ENCODE measurements around the gene C18orf63.

C18orf63 gene

GRCh38 chr18:74274700-74275099 lies 40.9 kb upstream of the C18orf63 start:
- no peak overlapping the region for H3K4me3 ChIP-seq (replicated peaks in 1 of 2; ENCODE audit: low read depth in 2 of 2, low read length in 2 of 2)
- no peak for TF ChIP-seq CTCF (IDR thresholded peaks at IDR 0.05; ENCODE audit: low read depth, low read length)
- DNase-seq (ENCODE audit: low read depth in 2 of 2) = no peak

- TF ChIP-seq CTCF (IDR thresholded peaks at IDR 0.05; ENCODE audit: low read depth, low read length) = no peak
- H3K4me3 ChIP-seq (replicated peaks in 1 of 2; ENCODE audit: low read depth in 2 of 2, low read length in 2 of 2) = no peak overlapping the region
- no peak for DNase-seq (ENCODE audit: low read depth in 2 of 2)
Measured at GRCh38 chr18:74275736-74276135, 39.9 kb upstream of the C18orf63 start.

- H3K4me3 ChIP-seq (replicated peaks in 1 of 2; ENCODE audit: low read depth in 2 of 2, low read length in 2 of 2) = no peak overlapping the region
- DNase-seq (ENCODE audit: low read depth in 2 of 2) = no peak
- TF ChIP-seq CTCF (IDR thresholded peaks at IDR 0.05; ENCODE audit: low read depth, low read length) = no peak
Measured at GRCh38 chr18:74276609-74277008, 39.0 kb upstream of the C18orf63 start.

- H3K4me3 ChIP-seq (replicated peaks in 1 of 2; ENCODE audit: low read depth in 2 of 2, low read length in 2 of 2) = no peak overlapping the region
- TF ChIP-seq CTCF (IDR thresholded peaks at IDR 0.05; ENCODE audit: low read depth, low read length) = no peak
- no peak for DNase-seq (ENCODE audit: low read depth in 2 of 2)
Measured at GRCh38 chr18:74277296-74277695, 38.3 kb upstream of the C18orf63 start.

- no peak for TF ChIP-seq CTCF (IDR thresholded peaks at IDR 0.05; ENCODE audit: low read depth, low read length)
- no peak overlapping the region for H3K4me3 ChIP-seq (replicated peaks in 1 of 2; ENCODE audit: low read depth in 2 of 2, low read length in 2 of 2)
- DNase-seq (ENCODE audit: low read depth in 2 of 2) = no peak
Measured at GRCh38 chr18:74278058-74278457, 37.6 kb upstream of the C18orf63 start.

- no peak for TF ChIP-seq CTCF (IDR thresholded peaks at IDR 0.05; ENCODE audit: low read depth, low read length)
- H3K4me3 ChIP-seq (replicated peaks in 1 of 2; ENCODE audit: low read depth in 2 of 2, low read length in 2 of 2) = no peak overlapping the region
- DNase-seq (ENCODE audit: low read depth in 2 of 2) = no peak
Measured at GRCh38 chr18:74278983-74279382, 36.7 kb upstream of the C18orf63 start.

Measured in cardiac fibroblast (primary cell).